Measurements from ENCODE around the gene C11orf86.
"Not testable (repeated sequence)": the region's sequence is repeated elsewhere in the genome, so short reads cannot be mapped to it uniquely, and the experiment has no call there.

Gene C11orf86

DNA sequence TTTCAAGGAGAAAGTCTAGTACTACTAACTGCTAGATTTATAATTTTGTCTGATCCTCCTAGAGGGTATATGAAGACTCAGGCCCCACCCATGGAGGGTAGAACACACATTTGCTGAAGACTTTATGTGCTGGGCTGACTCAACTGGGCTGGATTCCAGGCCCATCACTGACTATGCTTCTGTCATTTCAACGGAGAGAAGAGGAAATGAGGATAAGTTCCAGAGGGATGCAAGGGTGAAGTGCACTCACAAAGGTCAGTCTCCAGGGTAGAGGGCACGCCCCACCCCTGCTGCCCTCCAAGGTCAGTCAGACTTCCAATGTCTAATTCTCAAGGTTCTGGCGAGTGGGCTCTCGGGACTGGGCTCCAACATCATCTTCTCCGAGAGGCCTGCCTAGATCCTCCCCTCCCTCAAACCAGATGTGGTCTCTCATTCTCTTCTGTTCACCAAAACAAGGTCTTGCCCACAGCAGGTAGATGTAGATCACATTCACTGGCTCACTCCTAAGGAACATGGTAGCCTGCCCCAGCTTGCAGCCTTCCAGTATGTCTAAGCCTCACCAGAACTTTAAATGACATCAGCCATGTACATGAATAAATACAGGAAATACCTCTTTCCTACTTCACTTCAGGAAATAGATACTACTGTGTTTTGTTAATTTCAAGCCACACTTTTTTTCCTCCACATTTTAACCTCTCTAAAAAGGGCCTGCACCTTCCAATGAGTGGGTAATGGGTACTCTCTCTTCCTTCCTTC is 7.3 kb upstream of the C11orf86 start:
- DNase-seq: no peak

GRCh38 chr11:66969584-66970225 is 5.4 kb upstream of the C11orf86 start:
- DNase-seq: no peak

GRCh38 chr11:66970371-66970806 is 4.7 kb upstream of the C11orf86 start:
- no peak for DNase-seq

GRCh38 chr11:66970807-66971442 is 4.2 kb upstream of the C11orf86 start:
- DNase-seq: no peak

DNA sequence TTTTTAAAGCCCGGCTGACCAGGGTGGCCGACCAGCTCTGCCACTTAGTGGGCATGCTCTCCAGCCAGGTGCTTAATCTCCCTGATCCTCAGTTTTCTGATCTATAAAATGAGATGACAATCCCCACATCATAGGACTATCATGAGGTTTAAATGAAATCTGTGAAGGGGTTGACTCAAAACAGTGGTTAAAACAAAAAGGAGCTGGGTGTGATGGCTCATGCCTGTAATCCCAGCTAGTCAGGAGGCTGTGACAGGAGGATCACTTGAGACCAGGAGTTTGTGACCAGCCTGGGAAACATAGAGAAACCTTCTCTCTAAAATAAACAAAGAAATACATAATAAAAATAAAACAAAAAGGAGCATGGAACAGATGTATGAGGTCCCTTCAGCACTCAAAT is 3.6 kb upstream of the C11orf86 start:
- no peak for DNase-seq

DNA sequence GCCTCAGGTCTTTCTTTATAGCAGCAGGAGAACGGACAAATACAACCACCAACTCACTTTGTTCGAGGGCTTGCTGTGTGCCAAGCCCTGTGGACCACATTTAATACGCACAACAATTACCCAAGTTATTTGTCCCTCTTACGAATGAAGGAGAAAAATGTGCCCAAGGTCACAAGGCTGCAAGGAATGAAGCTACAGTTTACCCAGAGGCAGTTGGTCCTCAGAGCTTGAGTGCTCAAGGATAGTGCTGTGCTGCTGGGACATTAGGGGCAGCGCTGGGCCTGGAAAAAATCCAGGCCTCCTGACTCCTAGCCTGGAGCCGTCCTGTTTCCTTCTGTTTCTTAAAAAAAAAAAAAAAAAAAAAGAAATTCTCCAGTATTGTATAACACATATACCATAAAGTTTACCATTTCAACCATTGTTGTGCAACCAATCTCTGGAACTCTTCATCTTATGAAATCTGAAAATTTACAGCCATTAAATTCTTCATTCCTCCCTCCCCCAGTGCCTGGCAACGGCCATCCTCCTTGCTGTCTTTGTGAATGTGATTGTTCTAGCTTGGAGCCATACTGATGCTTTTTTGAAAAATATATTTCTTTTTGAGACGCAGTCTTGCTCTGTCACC is 1.0 kb upstream of the C11orf86 start:
- DNase-seq: no peak

DNA sequence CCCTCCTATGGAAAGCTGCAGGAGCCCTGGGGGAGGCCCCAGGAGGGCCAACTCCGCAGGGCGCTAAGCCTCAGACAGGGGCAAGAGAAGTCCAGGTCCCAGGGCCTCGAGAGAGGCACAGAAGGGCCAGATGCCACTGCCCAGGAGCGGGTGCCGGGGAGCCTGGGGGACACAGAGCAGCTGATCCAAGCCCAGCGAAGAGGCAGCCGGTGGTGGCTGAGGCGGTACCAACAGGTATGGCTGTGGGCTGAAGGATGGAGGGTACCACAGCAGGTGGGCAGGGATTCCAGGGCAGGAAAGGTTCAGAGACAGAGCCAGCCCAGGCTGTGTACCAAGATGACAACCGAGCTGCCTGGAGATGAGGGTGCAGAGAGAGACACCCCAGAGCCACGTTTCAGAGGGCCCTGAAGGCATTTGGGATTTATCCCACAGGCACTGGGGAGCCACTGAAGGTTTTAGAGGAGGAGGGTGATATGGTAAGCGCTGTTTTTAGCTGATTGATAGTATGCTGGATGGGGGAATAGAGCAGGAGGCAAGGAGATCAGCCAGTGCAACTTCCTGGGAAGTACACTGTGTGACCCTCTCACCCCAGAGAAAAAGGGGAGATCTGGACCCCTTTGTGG is 412 bp downstream of the C11orf86 start:
- DNase-seq: no peak

DNA sequence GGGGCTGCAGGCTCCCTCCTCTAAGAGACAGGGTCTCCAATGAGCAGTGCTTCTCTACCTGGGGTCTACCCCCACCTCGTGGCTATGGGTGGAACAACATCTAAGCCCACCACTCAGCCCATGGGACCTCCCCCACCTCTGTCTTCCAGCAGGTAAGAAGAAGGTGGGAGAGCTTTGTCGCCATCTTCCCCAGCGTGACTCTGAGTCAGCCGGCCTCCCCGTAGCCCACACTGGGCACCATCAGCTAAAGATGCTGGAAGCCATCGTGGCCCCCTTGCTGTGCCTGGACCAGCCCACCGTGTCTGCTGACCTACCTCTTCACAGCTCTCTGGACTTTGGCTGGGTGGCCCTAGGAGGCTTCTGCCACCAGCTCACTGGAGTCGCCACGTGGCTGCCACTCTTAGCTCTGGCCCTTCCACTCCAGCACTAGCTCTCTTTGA is 944 bp downstream of the C11orf86 start:
- DNase-seq: no peak

GRCh38 chr11:66976925-66977324 is 1.8 kb downstream of the C11orf86 start:
- DNase-seq: no peak

DNA sequence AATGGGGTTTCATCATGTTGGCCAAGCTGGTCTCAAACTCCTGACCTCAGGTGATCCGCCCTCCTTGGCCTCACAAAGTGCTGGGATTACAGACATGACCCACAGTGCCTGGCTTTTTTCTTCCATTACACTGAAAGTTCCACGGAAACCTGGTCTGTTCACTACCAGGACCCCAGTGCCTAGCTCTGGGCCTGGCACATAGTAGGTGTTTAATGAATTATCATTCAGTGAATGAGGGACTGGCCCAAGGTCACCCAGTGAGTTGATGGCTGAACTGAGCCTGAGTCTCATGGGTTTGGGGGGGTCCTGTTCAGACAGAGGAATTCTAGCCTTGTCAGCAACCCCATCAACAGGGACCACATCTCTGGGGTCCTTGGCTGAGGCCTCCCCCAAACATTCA is 3.1 kb downstream of the C11orf86 start:
- no peak for DNase-seq

DNA sequence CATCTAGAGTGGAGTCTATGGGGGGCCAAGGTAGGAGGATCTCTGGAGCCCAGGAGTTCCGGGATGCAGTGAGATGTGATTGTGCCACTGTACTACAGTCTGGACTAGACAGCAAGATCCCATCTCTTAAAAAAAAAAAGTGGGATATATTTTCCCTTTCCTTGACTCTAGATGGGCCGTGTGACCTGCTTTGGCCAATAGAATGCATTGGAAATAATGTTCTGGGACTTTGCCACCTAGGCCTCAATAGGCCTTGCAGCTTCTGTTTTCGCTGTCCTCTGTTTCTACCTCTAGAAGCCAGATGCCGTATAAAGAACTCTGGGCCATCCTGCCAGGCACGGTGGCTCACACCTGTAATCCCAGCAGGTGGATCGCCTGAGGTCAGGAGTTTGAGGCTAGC is 3.6 kb downstream of the C11orf86 start:
- DNase-seq: no peak

DNA sequence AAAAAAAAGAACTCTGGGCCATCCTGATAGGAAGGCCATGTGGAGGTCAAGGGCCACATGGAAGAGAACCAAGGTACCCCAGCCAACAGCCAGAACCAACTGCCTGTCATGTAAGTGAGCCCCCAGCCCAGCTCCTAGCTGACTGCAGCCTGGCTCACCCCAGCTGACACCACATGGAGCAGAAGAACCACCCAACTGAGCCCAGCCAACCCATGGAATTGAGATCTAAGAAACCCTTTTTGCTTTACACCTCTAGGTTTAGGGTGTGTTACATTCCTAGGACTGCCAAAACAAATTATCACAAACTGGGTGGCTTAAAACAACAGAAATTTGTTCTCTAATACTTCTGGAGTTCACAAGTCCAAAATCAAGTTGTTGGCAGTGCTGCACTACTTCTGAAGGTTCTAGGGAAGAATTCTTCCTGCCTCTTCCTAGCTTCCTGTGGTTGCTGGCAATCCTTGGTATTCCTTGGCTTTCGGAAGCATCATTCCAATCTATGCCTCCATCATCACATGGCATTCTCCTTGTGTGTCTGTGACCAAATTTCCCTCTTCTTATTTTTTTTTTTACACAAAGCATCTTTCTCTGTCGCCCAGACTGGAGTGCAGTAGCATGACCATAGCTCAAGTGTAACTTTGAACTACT is 4.4 kb downstream of the C11orf86 start:
- DNase-seq: no peak

DNA sequence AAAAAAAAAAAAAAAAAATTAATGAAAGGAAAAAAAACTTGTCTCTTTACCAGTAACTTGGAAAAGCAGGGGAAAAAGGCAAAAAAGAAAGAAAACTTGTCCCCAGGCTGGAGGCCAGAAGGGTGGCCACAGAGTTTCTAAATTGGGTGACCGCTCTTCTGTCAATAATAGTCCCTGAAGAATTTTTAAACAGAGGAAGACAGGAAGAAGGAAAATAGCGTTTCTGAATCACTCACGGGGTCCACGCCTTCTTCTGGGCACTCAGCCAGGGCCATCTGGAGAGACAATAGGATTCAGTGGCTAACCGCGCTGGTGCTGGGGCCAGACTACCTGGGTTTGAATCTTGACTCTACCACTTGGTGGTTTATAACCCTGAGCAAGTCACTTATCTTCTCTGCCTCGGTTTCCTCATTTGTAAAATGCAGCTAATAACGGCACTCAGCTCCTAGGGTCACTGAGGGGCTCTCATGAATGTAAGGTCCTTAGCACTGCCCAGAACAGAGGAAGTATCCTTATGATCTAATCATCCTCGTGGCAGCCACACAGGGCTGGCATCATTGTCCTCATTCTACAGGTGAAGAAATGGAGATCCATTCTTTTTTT is 7.0 kb downstream of the C11orf86 start:
- peak; percentile 93 for DNase-seq

DNA sequence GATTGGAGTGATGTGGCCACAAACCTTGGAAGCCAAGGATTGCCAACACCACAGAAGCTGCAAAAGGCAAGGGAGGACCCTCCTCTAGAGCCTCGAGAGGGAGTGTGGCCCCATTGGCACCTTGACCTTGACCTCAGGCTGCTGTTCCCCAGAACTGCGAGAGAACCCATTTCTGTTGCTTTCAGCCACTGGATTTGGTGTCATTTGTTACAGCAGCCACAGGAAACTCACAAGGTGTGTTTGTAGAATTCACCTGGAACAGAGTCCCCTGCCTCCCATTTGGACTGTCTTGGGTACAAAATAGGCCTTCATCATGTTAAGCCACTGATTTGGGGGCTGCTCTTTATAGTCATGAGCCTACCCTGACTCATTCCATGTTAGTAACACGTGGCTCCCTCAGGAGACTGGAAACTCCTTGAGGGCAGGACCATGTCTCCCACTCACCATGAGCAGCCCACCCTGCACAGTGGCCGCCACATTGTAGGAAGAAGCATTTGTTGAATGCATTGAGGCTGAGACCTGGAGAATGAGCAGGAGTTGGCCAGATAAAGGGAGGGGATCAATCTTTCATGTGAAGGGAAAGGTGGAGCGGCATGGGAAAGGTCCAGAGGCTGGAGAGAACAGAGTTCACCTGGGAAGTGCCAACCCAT is 8.3 kb downstream of the C11orf86 start:
- DNase-seq: no peak

DNA sequence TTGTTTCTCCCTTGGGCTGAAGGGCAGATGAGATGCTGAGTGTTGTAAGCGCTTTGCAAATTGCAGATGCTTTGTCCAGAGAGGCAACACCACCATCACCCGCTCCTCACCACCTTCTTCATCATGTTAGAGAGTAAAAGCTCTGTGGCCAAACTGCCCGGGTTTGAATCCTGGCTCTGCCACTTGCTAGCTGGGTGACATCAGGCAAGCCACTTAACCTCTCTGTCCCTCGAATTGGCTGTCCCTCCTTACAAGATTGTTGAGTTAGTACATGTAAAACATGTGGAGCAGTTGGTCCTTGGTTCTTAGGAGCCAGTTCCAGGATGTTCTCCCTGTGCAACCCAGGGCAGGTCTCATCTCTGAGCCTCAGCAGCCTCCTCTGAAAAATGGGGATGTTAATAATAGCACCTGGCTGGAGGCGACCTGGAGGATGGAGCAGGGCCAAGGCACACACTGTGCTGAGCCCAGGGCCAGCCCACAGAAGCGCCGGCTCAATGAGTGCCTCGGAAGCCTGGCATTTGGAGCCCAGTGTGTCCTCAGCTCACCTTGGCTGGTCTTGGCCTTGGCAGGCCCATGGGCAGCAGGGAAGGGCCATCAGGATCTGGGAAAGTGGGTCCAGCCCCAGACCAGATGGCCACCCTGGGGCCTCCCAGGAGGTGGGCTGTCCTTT is 10.5 kb downstream of the C11orf86 start:
- no peak for DNase-seq

DNA sequence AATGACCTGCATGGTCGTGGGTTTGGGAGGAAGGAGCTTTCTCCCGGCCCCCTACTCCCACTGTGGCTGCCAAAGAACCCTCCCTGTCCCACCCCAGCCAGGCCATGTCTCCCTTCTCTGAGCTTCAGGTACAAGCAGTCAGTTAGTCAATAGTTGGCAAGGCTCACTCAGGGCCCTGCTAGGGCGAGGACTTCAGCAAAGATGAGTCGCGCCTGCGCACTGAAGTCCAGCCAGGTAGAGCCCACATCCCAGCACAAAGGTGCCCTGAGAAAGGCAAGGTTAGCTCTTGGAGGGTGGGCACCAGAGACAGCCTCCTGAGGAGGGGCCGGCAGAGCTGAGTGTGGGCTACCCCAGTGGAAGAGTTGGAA is 11.1 kb downstream of the C11orf86 start:
- no peak for DNase-seq

- peak; percentile 70 for DNase-seq
These were observed 12.1 kb downstream of the C11orf86 start for GRCh38 chr11:66987158-66987620.

DNA sequence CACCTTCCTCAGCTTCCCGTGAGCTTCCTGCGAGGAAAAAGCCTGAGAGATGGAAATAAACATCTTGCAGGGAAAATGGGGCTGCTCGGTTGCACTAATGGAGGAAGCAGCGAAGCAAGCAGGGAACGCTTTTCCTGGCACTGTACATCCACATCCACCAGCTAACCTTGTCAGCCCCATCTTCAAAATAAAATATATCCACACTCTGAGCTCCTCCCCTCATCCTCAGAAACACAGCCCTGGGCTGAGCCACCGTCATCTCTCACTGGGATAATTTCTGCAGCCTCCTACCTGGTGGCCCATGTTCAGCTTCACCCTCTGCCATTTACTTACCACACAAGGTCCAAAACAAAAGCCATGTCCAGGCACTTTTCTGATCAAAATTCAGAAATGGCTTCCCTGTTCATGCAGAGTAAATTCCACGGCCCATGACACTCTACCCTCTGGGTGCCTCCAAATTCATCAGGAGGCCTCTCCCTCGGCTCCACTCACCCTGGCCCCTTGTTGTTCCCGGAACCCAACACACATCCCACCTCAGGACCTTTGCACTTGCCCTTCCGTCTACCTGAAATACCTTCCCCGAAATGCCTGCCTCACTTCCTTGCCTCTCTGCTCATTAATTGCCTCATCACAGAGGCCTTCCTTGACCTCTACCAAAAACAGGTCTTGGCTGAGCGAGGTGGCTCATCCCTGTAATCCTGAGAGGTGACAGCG is 13.0 kb downstream of the C11orf86 start:
- no peak for DNase-seq

GRCh38 chr11:66988741-66989140 is 13.6 kb downstream of the C11orf86 start:
- not testable (repeated sequence) for DNase-seq

DNA sequence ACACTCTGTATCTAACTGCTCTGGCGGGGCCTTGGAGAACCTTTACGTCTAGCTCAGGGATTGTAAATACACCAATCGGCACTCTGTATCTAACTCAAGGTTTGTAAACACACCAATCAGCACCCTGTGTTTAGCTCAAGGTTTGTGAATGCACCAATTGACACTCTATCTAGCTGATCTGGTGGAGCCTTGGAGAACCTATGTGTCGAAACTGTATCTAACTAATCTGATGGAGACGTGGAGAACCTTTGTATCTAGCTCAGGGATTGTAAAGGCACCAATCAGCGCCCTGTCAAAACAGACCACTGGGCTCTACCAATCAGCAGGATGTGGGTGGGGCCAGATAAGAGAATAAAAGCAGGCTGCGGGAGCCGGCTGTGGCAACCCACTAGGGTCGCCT is 14.3 kb downstream of the C11orf86 start:
- DNase-seq: not testable (repeated sequence)
